ENCODE data around the gene P3H1. TPM values are rescaled to one million over a fixed set of nuclear protein-coding genes. Genes with fewer than 3 reads are reported as not detected.
"Not testable (repeated sequence)": the region's sequence is repeated elsewhere in the genome, so short reads cannot be mapped to it uniquely, and the experiment has no call there.

P3H1 gene
- total RNA-seq, 1 donor from 2014 or later = 22.3 TPM

- no peak overlapping the region for H3K27ac ChIP-seq
- H3K9me3 ChIP-seq = no peaks in the 10 kb centered on the region
- no peaks in the 10 kb centered on the region for H3K4me1 ChIP-seq
- ATAC-seq (no peak), DNase-seq (no peak)
- intact Hi-C loops (cut with DNase I) = no loop called here
- H3K36me3 ChIP-seq = no peaks in the 10 kb centered on the region
- TF ChIP-seq, protein P1, sequence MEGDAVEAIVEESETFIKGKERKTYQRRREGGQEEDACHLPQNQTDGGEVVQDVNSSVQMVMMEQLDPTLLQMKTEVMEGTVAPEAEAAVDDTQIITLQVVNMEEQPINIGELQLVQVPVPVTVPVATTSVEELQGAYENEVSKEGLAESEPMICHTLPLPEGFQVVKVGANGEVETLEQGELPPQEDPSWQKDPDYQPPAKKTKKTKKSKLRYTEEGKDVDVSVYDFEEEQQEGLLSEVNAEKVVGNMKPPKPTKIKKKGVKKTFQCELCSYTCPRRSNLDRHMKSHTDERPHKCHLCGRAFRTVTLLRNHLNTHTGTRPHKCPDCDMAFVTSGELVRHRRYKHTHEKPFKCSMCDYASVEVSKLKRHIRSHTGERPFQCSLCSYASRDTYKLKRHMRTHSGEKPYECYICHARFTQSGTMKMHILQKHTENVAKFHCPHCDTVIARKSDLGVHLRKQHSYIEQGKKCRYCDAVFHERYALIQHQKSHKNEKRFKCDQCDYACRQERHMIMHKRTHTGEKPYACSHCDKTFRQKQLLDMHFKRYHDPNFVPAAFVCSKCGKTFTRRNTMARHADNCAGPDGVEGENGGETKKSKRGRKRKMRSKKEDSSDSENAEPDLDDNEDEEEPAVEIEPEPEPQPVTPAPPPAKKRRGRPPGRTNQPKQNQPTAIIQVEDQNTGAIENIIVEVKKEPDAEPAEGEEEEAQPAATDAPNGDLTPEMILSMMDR (IDR thresholded peaks at IDR 0.05) = no peak
- H3K27me3 ChIP-seq = no peaks in the 10 kb centered on the region
- H3K4me3 ChIP-seq = no peak overlapping the region
These were observed 34.6 kb downstream of the P3H1 start for GRCh38 chr1:42732126-42732680.

DNA sequence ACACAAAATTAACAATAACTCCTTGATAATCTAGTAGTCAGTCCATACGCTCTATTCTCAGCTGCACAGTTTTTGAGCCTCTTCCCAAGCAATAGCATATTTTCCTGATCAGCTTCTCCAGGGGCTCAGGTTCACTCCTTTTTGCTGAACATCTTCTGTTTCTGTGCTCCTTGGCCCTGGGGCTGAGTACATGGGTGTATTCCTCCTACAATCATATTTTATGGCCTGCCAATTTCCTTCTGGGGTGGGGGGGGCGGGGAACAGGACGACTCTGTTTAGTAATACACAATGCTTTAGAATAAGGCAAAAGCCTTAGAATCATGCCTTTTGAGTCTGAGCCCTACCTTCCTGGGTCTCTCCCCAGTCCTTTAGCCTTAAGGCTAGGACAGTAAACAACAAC lies 35.2 kb downstream of the P3H1 start:
- Histone ChIP-seq H3K27ac (no peak overlapping the region), H3K4me3 (no peak overlapping the region), H3K4me1 (no peaks in the 10 kb centered on the region), H3K9me3 (no peaks in the 10 kb centered on the region), H3K27me3 (no peaks in the 10 kb centered on the region), H3K36me3 (no peaks in the 10 kb centered on the region)
- TF ChIP-seq, protein P1 (IDR thresholded peaks at IDR 0.05) = no peak
- DNase-seq (no peak), ATAC-seq (no peak)
- intact Hi-C loops (cut with DNase I) = no loop called here

DNA sequence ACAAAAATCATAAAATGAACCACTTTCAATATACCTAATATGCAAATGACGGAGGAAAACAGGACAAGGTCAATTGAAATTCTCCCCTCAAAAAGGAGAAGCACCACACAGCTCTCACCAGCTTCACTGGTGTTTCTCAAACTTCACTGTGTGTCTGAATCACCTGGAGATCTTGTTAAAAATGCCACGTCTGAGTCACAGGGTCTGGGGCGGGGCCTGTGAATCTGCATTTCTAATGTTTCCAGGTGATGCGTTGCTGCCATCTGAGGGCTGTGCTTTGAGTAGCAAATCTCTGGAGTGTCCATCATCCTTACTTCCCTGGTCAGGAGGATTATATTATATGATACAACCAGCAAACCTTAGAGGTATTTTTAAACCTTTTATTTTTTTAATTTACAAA lies 35.8 kb downstream of the P3H1 start:
- DNase-seq = no peak

GRCh38 chr1:42730002-42730401 lies 36.8 kb downstream of the P3H1 start:
- intact Hi-C loops (cut with DNase I) = no loop called here
- ATAC-seq = no peak

More for the DNA sequence above, 35.8 kb downstream of the P3H1 start:
- Histone ChIP-seq H3K4me3 (no peak overlapping the region), H3K36me3 (no peaks in the 10 kb centered on the region), H3K9me3 (no peaks in the 10 kb centered on the region), H3K27me3 (no peaks in the 10 kb centered on the region), H3K27ac (no peak overlapping the region), H3K4me1 (no peaks in the 10 kb centered on the region)
- intact Hi-C loops (cut with DNase I) = no loop called here
- TF ChIP-seq, protein P1 (IDR thresholded peaks at IDR 0.05) = no peak
- ATAC-seq = no peak

DNA sequence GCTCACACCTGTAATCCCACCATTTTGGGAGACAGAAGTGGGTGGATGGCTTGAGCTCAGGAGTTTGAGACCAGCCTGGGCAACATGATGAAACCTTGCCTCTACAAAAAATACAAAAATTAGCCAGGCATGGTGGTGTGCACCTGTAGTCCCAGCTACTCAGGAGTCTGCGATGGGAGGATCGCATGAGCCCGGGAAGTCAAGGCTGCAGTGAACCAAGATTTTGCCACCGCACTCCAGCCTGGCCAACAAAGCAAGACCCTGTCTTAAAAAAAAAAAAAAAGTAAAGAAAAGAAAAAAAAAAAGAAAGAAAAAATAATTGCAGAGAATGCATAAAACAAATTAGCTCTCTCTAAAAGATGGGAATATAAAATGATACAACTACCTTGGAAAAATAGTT lies 41.0 kb downstream of the P3H1 start:
- H3K9me3 ChIP-seq; H3K36me3 ChIP-seq; H3K27ac ChIP-seq; intact Hi-C loops (cut with DNase I); DNase-seq; H3K27me3 ChIP-seq; H3K4me3 ChIP-seq; ATAC-seq; H3K4me1 ChIP-seq: not testable (repeated sequence)

More at GRCh38 chr1:42730002-42730401, 36.8 kb downstream of the P3H1 start:
- no peaks in the 10 kb centered on the region for H3K9me3 ChIP-seq
- H3K27me3 ChIP-seq = no peaks in the 10 kb centered on the region
- no peak overlapping the region for H3K27ac ChIP-seq
- H3K4me3 ChIP-seq = no peak overlapping the region
- no peak for DNase-seq
- TF ChIP-seq, protein P1 (IDR thresholded peaks at IDR 0.05) = no peak
- no peaks in the 10 kb centered on the region for H3K36me3 ChIP-seq
- H3K4me1 ChIP-seq = no peaks in the 10 kb centered on the region

GRCh38 chr1:42723511-42723910 lies 43.3 kb downstream of the P3H1 start:
- no peak for ATAC-seq
- no peak for DNase-seq
- intact Hi-C loops (cut with DNase I) = no loop called here
- Histone ChIP-seq H3K27ac (no peak overlapping the region), H3K9me3 (no peaks in the 10 kb centered on the region), H3K36me3 (no peaks in the 10 kb centered on the region), H3K27me3 (no peaks in the 10 kb centered on the region), H3K4me3 (no peak overlapping the region), H3K4me1 (no peaks in the 10 kb centered on the region)
- TF ChIP-seq, protein P1 (IDR thresholded peaks at IDR 0.05) = no peak

- H3K27ac ChIP-seq; H3K9me3 ChIP-seq; H3K4me3 ChIP-seq; DNase-seq; H3K27me3 ChIP-seq; H3K36me3 ChIP-seq; H3K4me1 ChIP-seq; intact Hi-C loops (cut with DNase I); ATAC-seq: not testable (repeated sequence)
These were observed 44.4 kb downstream of the P3H1 start for GRCh38 chr1:42722403-42722802.
